GM19240 (cell line): ENCODE results near the gene EXTL2.
"Not testable (repeated sequence)": the region's sequence is repeated elsewhere in the genome, so short reads cannot be mapped to it uniquely, and the experiment has no call there.

Experiments
- DNase-seq: peaks from one replicate; pipeline ENCODE4 v3.0.0; 2011; ENCODE audit warnings: low spot score; ENCODE audit not compliant: insufficient read length

EXTL2 gene

GRCh38 chr1:100903777-100904176 lies 9.1 kb upstream of the EXTL2 start:
- no peak for DNase-seq

- DNase-seq: no peak
Observed at GRCh38 chr1:100902365-100902764, 7.7 kb upstream of the EXTL2 start.

DNA sequence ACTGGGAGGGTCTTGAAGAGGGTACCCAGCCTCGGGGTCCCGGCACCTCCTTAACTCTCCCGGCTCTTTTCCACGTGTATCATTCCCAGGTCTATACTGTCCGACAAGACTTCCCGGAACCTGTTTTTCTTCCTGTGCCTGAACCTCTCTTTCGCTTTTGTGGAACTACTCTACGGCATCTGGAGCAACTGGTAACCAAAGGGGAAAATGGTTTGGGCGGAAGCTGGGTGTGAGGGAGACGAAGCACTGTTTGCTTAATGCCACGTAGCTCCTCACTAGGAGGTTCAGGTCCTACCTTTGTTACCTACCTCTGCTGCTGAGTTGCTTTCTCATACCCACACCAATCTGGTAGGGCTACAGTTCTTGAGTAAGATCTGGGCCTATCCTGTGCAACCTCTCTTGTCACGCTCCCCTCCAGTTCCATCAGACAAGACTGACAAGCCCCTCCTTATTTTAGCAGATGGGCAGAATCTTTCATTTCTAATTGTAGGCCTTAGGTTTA lies 1.9 kb upstream of the EXTL2 start:
- DNase-seq: peak; percentile 18

DNA sequence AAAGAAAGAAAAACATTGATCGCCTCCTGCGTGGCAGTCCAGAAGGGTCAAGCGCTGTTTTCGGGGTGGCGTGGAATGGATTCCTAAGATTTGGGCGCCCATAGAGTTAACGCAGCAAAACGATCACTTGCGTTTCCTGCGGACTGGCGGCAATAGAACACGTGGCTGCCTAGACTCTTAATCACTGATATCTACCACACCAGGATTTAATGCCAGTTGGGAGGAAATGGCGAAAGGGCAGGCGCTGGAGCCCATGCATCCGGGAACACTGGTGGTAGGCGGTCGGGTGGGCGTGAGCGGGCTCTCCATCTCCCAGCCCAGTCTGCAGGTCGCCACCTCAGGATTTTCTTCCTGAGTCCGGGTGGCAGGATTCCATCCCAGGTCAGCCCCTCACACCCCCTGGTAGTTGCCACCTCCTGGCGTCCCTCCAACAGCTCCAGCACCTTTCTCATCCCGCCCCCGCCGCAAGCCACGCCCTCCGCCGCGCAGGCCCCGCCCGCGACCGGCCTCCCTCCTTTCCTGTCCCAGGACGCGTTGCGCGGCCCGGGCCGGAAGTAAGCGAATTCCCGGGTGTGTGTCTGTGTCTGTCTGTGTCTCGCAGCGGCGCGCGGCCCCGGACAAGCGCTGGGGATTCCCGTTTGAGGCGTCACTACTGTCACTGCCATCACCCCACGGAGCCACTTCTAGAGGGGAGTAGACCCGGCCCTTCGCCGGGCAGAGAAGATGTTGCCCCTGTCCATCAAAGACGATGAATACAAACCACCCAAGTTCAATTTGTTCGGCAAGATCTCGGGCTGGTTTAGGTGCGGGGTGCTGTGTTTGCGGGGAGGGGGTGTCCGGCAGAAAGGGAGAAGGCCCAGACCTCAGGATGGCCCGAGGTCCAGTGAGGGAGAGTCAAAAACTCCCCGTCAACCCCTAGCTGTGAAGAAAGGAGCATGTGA lies 1.2 kb upstream of the EXTL2 start, which contains the start of gene SLC30A7:
SLC30A7 (plus strand) TSS at position 551 of the 941 bp plus-strand sequence; CDS start at position 724, 173 bp downstream.
- peak; percentile 48 for DNase-seq

- DNase-seq: no peak
Observed at GRCh38 chr1:100893718-100894117, 924 bp downstream of the EXTL2 start.

DNA sequence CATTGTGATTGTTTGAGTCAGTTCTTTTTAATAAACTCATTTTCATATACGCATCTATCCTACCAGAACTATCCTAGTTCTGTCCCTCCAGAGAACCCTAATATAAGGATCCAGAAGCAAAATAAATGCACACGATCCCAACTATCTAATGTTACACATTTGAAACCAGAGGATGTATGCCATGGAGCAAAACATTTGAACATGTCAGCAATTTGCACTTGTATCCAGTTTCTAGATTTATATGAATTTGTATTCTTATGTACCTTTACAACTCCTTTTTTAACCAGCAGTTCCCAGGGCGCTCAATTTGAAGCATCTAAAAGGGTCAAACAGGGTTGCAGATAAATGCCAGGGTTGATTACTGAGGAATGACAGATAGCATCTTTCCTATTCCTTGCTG lies 2.1 kb downstream of the EXTL2 start:
- DNase-seq: no peak

GRCh38 chr1:100891380-100891779 lies 3.3 kb downstream of the EXTL2 start:
- no peak for DNase-seq

- DNase-seq: not testable (repeated sequence)
Observed at GRCh38 chr1:100889869-100890482, 4.7 kb downstream of the EXTL2 start.

GRCh38 chr1:100889007-100889406 lies 5.6 kb downstream of the EXTL2 start:
- DNase-seq: not testable (repeated sequence)

DNA sequence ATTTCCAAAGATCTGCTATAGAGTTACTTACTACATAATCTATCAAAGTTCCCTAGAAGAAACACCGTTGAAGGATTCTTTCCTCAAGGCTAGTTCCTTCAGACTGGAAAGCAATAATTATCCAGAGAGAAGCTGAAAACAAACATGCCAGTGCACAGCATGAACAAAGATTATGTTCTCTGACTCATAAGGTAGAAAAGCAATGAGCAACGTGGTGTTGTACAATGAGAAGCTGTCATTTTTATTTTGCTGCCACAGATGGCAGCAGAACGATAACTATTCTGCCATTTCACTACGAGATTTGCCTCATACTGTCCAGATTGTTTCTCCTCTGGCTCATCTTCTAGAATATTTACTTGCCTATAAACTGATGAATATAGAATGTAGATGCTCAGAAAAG lies 10.7 kb downstream of the EXTL2 start:
- no peak for DNase-seq

- no peak for DNase-seq
Observed at GRCh38 chr1:100882698-100883097, 11.9 kb downstream of the EXTL2 start.

- DNase-seq: no peak
Observed at GRCh38 chr1:100881687-100882086, 13.0 kb downstream of the EXTL2 start.

- no peak for DNase-seq
Observed at GRCh38 chr1:100879422-100879821, 15.2 kb downstream of the EXTL2 start.

- no peak for DNase-seq
Observed at GRCh38 chr1:100876291-100876690, 18.4 kb downstream of the EXTL2 start.

GRCh38 chr1:100875228-100875627 lies 19.4 kb downstream of the EXTL2 start:
- no peak for DNase-seq

GRCh38 chr1:100874433-100874832 lies 20.2 kb downstream of the EXTL2 start:
- DNase-seq: no peak

GRCh38 chr1:100869996-100870395 lies 24.6 kb downstream of the EXTL2 start:
- no peak for DNase-seq

- DNase-seq: no peak
Observed at GRCh38 chr1:100868364-100868995, 26.2 kb downstream of the EXTL2 start.

- DNase-seq: no peak
Observed at GRCh38 chr1:100866901-100867206, 27.8 kb downstream of the EXTL2 start.

GRCh38 chr1:100866041-100866900 lies 28.4 kb downstream of the EXTL2 start:
- no peak for DNase-seq

- no peak for DNase-seq
Observed at GRCh38 chr1:100862591-100862990, 32.1 kb downstream of the EXTL2 start.
